IMR-90 (cell line): ENCODE results near the gene MROH2A. TPM values are rescaled to one million over a fixed set of nuclear protein-coding genes. Genes with fewer than 3 reads are reported as not detected.

Experiments used
- ATAC-seq: fragments of 200-7000 bp; cut with Tn5 transposase; 2 replicates; pipeline ENCODE4 v1.9.1; 2020; ENCODE audit warnings: low read depth, mild to moderate bottlenecking, moderate library complexity
- BruUV-seq: library from RNA; stranded (reverse); fragments of 400-500 nt; replicated peaks from 2 replicates; lab custom pipeline; 2021; lab: Mats Ljungman, UMichigan
- CTCF ChIA-PET: fragments of 300-600 bp; formaldehyde crosslinking; extraction: SDS; loops from one replicate; lab custom pipeline; 2021; ENCODE audit warnings: antibody characterized with exemption; lab: Yijun Ruan, JAX
- POLR2A ChIA-PET: fragments of 300-600 bp; sonication (Branson Sonifier 250); formaldehyde crosslinking; loops from one replicate; lab custom pipeline; 2022; ENCODE audit warnings: antibody characterized with exemption; ENCODE audit not compliant: unreplicated experiment; lab: Charles Lee
- DNase-seq: peaks from one replicate; pipeline ENCODE4 v3.0.0; 2013
- H2AFZ ChIP-seq: replicated peaks from 2 replicates; pipeline ENCODE3; 2013; ENCODE audit warnings: low read length, mild to moderate bottlenecking; ENCODE audit not compliant: poor library complexity
- H2AK5ac ChIP-seq: 2 replicates; pipeline ENCODE4 v1.6.1; 2013; ENCODE audit warnings: low read depth, low read length, inconsistent platforms
- H2AK9ac ChIP-seq: replicated peaks from 2 replicates; pipeline ENCODE3; 2013; ENCODE audit warnings: mild to moderate bottlenecking, low read depth, low read length, moderate library complexity; ENCODE audit not compliant: poor library complexity
- H2BK120ac ChIP-seq: 2 replicates; pipeline ENCODE4 v1.6.1; 2013; ENCODE audit warnings: low read depth, low read length, inconsistent platforms
- H2BK15ac ChIP-seq: 3 replicates; pipeline ENCODE4 v1.6.1; 2013; ENCODE audit warnings: low read depth, low read length, inconsistent platforms
- H2BK20ac ChIP-seq: 2 replicates; pipeline ENCODE4 v1.6.1; 2013; ENCODE audit warnings: low read depth, mild to moderate bottlenecking, inconsistent platforms, low read length, moderate library complexity
- H2BK5ac ChIP-seq: 2 replicates; pipeline ENCODE4 v1.6.1; 2013; ENCODE audit warnings: mild to moderate bottlenecking, low read depth, low read length, inconsistent platforms; ENCODE audit not compliant: poor library complexity, severe bottlenecking
- H3K14ac ChIP-seq: replicated peaks from 2 replicates; pipeline ENCODE4 v1.6.1; 2013; ENCODE audit warnings: low read depth, low read length, inconsistent platforms
- H3K18ac ChIP-seq: 2 replicates; pipeline ENCODE4 v1.6.1; 2013; ENCODE audit warnings: low read depth, low read length, control low read depth
- H3K23ac ChIP-seq: 2 replicates; pipeline ENCODE4 v1.6.1; 2013; ENCODE audit warnings: low read depth, low read length, inconsistent platforms
- H3K27ac ChIP-seq: 2 replicates; pipeline ENCODE4 v1.5.1; 2013; ENCODE audit warnings: mild to moderate bottlenecking, control low read depth, low read length; ENCODE audit not compliant: insufficient read depth
- H3K27me3 ChIP-seq: 2 replicates; pipeline ENCODE4 v1.6.1; 2013; ENCODE audit warnings: low read length; ENCODE audit not compliant: control insufficient read depth, insufficient read depth
- H3K36me3 ChIP-seq: 2 replicates; pipeline ENCODE4 v1.6.1; 2013; ENCODE audit warnings: low read length, mixed read lengths; ENCODE audit not compliant: control insufficient read depth, insufficient read depth
- H3K4ac ChIP-seq: 2 replicates; pipeline ENCODE4 v1.6.1; 2013; ENCODE audit warnings: low read depth, low read length, inconsistent platforms
- H3K4me1 ChIP-seq: 2 replicates; pipeline ENCODE4 v1.6.1; 2013; ENCODE audit warnings: low read length, mixed read lengths; ENCODE audit not compliant: control insufficient read depth, insufficient read depth
- H3K4me2 ChIP-seq: 2 replicates; pipeline ENCODE4 v1.6.1; 2013; ENCODE audit warnings: low read depth, mild to moderate bottlenecking, control low read depth, low read length, moderate library complexity
- H3K4me3 ChIP-seq: 2 replicates; pipeline ENCODE4 v1.5.1; 2013; ENCODE audit warnings: low read depth, mild to moderate bottlenecking, control low read depth, low read length, moderate library complexity; ENCODE audit not compliant: insufficient read depth
- H3K56ac ChIP-seq: 2 replicates; pipeline ENCODE4 v1.6.1; 2013; ENCODE audit warnings: low read length, inconsistent platforms; ENCODE audit not compliant: insufficient read depth; ENCODE audit errors: extremely low read depth
- H3K79me1 ChIP-seq, 2 experiments: 2 replicates each; pipeline ENCODE4 v1.6.1; 2013; ENCODE audit warnings: low read length in 2 of 2, inconsistent platforms in 1 of 2, low read depth in 1 of 2
- H3K9ac ChIP-seq: 2 replicates; pipeline ENCODE4 v1.6.1; 2013; ENCODE audit warnings: low read depth, low read length, control low read depth
- H3K9me1 ChIP-seq: 2 replicates; pipeline ENCODE4 v1.6.1; 2013; ENCODE audit warnings: low read length, inconsistent platforms; ENCODE audit not compliant: insufficient read depth
- H3K9me3 ChIP-seq: 2 replicates; pipeline ENCODE4 v1.6.1; 2013; ENCODE audit warnings: low read length; ENCODE audit not compliant: control insufficient read depth, insufficient read depth
- H4K20me1 ChIP-seq: 2 replicates; pipeline ENCODE4 v1.6.1; 2013; ENCODE audit warnings: low read length, inconsistent platforms; ENCODE audit not compliant: insufficient read depth
- H4K5ac ChIP-seq: 2 replicates; pipeline ENCODE4 v1.6.1; 2013; ENCODE audit warnings: mild to moderate bottlenecking, low read depth, low read length, control low read depth
- H4K8ac ChIP-seq, 2 experiments: 2 replicates each; pipeline ENCODE4 v1.6.1; 2013; ENCODE audit warnings: low read depth in 2 of 2, low read length in 2 of 2, control low read depth in 1 of 2, inconsistent platforms in 1 of 2
- H4K91ac ChIP-seq: 2 replicates; pipeline ENCODE4 v1.6.1; 2013; ENCODE audit warnings: low read depth, low read length, inconsistent platforms; ENCODE audit not compliant: insufficient read depth
- MAFK ChIP-seq: IDR thresholded peaks from 2 replicates; pipeline ENCODE4 v1.6.1; 2012; ENCODE audit warnings: low read depth, low read length, improper control_type of control experiment
- RFX5 ChIP-seq: IDR thresholded peaks from 2 replicates; pipeline ENCODE4 v1.8.0; 2012; ENCODE audit warnings: low read depth, mild to moderate bottlenecking, low read length, moderate library complexity
- WGBS, 2 experiments: methylation state at CpG; one replicate each; pipeline versions ENCODE4 v1.1.5 to v1.1.7; 2013; ENCODE audit warnings: missing lambda C conversion rate in 2 of 2; ENCODE audit not compliant: insufficient read length in 1 of 2; ENCODE audit errors: extremely low coverage in 2 of 2; 5-methylcytosine and 5-hydroxymethylcytosine counted together
- dilution Hi-C: fragments of 300-500 bp; cut with HindIII; formaldehyde crosslinking; loops from one replicate; pipeline ENCODE4 v1.14.3; 2018; ENCODE audit warnings: low sequenced_read_pairs; ENCODE audit not compliant: unreplicated experiment
- in situ Hi-C: fragments of 300-500 bp; cut with MboI; formaldehyde crosslinking; loops from 3 replicates; pipeline ENCODE4 v1.14.3; 2019; ENCODE audit warnings: low sequenced_read_pairs, inconsistent platforms, mixed read lengths
- intact Hi-C: fragments of 100-400 bp; cut with micrococcal nuclease; formaldehyde crosslinking; loops from 2 replicates; pipeline ENCODE4 v1.10.0; 2022
- polyA plus RNA-seq, 3 experiments: library from polyadenylated mRNA; depleted of rRNA; stranded (reverse); fragments of >200 nt; gene quantifications; 2 replicates each; pipeline ENCODE4 v1.2.3, GENCODE V29; 2012; ENCODE audit warnings: low replicate concordance in 1 of 3
- total RNA-seq: library from RNA; depleted of rRNA; stranded (reverse); fragments of >200 nt; gene quantifications from 2 replicates; pipeline ENCODE4 v1.2.3, GENCODE V29; 2012

MROH2A gene
- total and polyA plus RNA-seq, 2 of the 4 experiments (the other 2 are of a cell fraction), result not detected

DNA sequence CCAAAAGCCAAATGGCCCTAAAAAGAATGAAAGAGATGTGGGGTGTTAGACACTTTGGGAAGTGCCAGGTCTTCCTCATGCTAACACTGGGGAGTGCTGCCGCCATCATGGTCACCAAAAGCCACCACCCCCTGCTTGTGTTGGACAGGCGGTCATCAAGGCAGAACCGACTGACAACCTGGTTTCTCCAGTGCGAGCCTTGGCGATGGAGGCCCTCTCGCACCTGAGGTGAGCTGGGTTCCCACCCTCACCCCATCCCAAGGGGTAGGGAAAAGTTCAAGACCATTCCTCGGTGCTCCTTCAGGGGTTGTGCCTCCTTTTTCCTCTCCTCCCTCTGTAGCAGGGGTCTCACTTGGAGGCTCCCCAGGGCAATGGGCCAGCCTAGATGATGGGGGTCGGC, 33.6 kb downstream of the MROH2A start:
- H3K14ac ChIP-seq, result no peak overlapping the region
- in situ Hi-C loops (no loop called here), dilution Hi-C loops (no loop called here), intact Hi-C loops (no loop called here)
- H3K79me1 ChIP-seq, result no peaks in the 10 kb centered on the region
- no peak overlapping the region for H3K27ac ChIP-seq
- H3K18ac ChIP-seq, result no peak overlapping the region
- H2AK9ac ChIP-seq, result no peak overlapping the region
- no peak overlapping the region for H4K5ac ChIP-seq
- H4K8ac ChIP-seq, result no peak overlapping the region
- 70% methylated on average over 2 of the region's 8 CpGs; no CpG with 5 or more reads in 1 of the 2 experiments for WGBS, 2 experiments
- DNase-seq (no peak), ATAC-seq (no peak)
- H3K56ac ChIP-seq, result no peak overlapping the region
- H2AK5ac ChIP-seq, result no peak overlapping the region
- CTCF ChIA-PET, result no interaction called here
- H3K4ac ChIP-seq, result no peak overlapping the region
- H4K91ac ChIP-seq, result no peak overlapping the region
- H3K4me2 ChIP-seq, result no peak overlapping the region
- no peak overlapping the region for H2AFZ ChIP-seq
- no peak overlapping the region for H3K4me3 ChIP-seq
- no peak overlapping the region for H2BK120ac ChIP-seq
- H3K9me1 ChIP-seq, result no peaks in the 10 kb centered on the region
- H3K9me3 ChIP-seq, result no peaks in the 10 kb centered on the region
- POLR2A ChIA-PET, result no interaction called here
- no peaks in the 10 kb centered on the region for H3K4me1 ChIP-seq
- no peak overlapping the region for H2BK5ac ChIP-seq
- peaks cover 27% of the 10 kb centered on the region for H3K27me3 ChIP-seq
- TF ChIP-seq RFX5, result no peak
- no peak for TF ChIP-seq MAFK
- H4K20me1 ChIP-seq, result no peaks in the 10 kb centered on the region
- H2BK15ac ChIP-seq, result no peak overlapping the region
- no TSS peak for BruUV-seq
- H2BK20ac ChIP-seq, result no peak overlapping the region
- H3K9ac ChIP-seq, result no peak overlapping the region
- no peaks in the 10 kb centered on the region for H3K36me3 ChIP-seq
- no peak overlapping the region for H3K23ac ChIP-seq
